MG63 (cell line): ENCODE results near the gene CHID1. TPM values are rescaled to one million over a fixed set of nuclear protein-coding genes. Genes with fewer than 3 reads are reported as not detected.

Experiments used
- DNase-seq: peaks from one replicate; pipeline ENCODE4 v3.0.0-alpha.2; 2020
- H3K27me3 ChIP-seq: fragments of 250-450 bp; sonication (Bioruptor Pico); 2 replicates; pipeline ENCODE4 v1.5.1; 2020; ENCODE audit warnings: mild to moderate bottlenecking, moderate library complexity
- H3K36me3 ChIP-seq: fragments of 250-450 bp; sonication (Bioruptor Pico); 2 replicates; pipeline ENCODE4 v1.5.1; 2020; ENCODE audit warnings: mild to moderate bottlenecking, moderate library complexity
- H3K4me3 ChIP-seq: fragments of 250-450 bp; sonication (Bioruptor Pico); 2 replicates; pipeline ENCODE4 v1.5.1; 2020; ENCODE audit warnings: mild to moderate bottlenecking, moderate library complexity
- H3K9me3 ChIP-seq: fragments of 250-450 bp; sonication (Bioruptor Pico); 2 replicates; pipeline ENCODE4 v1.5.1; 2020; ENCODE audit warnings: mild to moderate bottlenecking, moderate library complexity
- total RNA-seq: library from RNA; depleted of rRNA; stranded (reverse); fragments of >200 nt; shearing (Covaris generic); gene quantifications from 2 replicates; pipeline ENCODE4 v1.2.3, GENCODE V29; 2014; ENCODE audit warnings: low replicate concordance

The CHID1 gene
- total RNA-seq, 1 experiment from 2014 or later = 139 TPM

- Histone ChIP-seq H3K9me3 (no peaks in the 10 kb centered on the region), H3K27me3 (no peaks in the 10 kb centered on the region), H3K4me3 (no peak overlapping the region), H3K36me3 (peaks cover 13% of the 10 kb centered on the region)
- DNase-seq = no peak
Measured at GRCh38 chr11:937841-938261, 27.2 kb upstream of the CHID1 start.

GRCh38 chr11:936199-936598 lies 25.6 kb upstream of the CHID1 start:
- peaks cover 20% of the 10 kb centered on the region for H3K36me3 ChIP-seq
- no peak overlapping the region for H3K4me3 ChIP-seq
- no peaks in the 10 kb centered on the region for H3K9me3 ChIP-seq
- H3K27me3 ChIP-seq = no peaks in the 10 kb centered on the region
- DNase-seq = no peak

- no peak for DNase-seq
- no peak overlapping the region for H3K4me3 ChIP-seq
- H3K36me3 ChIP-seq = peaks cover 26% of the 10 kb centered on the region
- H3K27me3 ChIP-seq = no peaks in the 10 kb centered on the region
- no peaks in the 10 kb centered on the region for H3K9me3 ChIP-seq
Measured at GRCh38 chr11:934527-934926, 23.9 kb upstream of the CHID1 start.

DNA sequence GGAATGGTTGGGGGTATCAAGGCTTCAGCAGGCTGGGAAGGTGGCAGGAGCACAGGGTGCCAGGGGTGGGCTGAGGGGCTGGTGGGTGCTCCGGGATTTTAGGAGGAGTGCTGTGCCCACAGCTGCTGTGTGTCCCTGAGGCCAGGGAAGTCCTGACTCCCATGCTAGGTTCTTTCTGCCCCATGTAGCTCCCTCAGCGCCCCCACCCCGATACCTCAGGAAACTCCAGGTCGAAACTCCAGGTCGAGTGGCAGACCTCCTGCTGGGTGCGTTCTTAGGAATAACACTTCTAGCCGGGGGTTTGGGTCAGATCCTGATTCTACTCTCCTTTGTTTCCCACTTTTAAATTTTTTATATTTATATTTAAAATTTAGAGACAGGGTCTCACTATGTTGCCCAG lies 23.3 kb upstream of the CHID1 start:
- H3K9me3 ChIP-seq = no peaks in the 10 kb centered on the region
- H3K4me3 ChIP-seq = no peak overlapping the region
- DNase-seq = no peak
- peaks cover 27% of the 10 kb centered on the region for H3K36me3 ChIP-seq
- no peaks in the 10 kb centered on the region for H3K27me3 ChIP-seq

DNA sequence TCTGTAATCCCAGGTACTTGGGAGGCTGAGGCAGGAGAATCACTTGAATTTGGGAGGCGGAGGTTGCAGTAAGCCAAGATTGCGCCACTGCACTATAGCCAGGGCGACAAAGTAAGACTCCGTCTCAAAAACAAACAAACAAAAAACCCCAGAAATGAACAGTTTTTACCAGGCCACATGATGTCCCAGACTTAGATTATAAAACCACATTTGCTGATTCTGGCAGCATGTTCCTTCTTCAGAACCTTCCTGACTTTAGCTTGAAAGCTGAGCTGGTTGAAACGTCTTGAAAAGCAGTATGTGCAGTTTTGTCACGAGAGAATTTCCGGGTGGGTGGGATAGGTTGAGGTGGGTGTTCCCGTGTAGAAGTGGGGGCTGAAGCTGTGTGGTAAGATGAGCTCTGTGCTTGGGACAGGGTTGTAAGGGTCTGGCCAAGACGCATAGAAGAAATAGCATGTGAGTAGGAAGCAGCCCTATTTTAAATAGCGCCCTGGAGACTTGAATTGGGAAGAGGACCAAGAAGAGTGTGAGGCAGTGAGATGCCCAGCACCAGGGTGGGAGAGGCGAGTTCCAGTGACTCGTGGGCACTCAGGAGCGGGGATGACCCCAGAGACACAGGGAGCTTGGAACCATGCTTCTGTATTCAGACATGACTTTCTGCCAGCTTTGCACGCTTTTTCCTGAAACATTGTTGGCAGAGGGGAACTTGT lies 22.7 kb upstream of the CHID1 start:
- no peak for DNase-seq
- Histone ChIP-seq H3K4me3 (no peak overlapping the region), H3K27me3 (no peaks in the 10 kb centered on the region), H3K9me3 (no peaks in the 10 kb centered on the region), H3K36me3 (peaks cover 34% of the 10 kb centered on the region)

DNA sequence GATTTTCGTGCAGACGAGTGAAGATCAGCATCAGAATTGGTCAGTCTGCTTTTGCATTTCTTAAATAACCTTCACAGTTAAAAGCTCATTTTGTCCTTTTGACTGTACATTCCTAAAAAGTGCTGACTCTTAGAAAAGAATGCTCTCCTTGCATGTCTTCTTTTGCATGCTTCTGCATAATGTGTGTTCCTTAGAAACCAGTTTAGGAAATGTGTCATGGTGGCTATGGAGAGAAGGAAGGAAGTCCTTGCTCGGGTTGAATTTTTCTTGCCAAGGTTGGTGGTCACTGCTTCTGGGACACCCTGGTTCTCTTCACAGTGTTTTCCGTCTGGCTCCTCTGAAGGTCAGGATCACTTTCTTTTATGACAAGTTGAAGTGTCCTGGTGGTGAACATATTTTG lies 21.8 kb upstream of the CHID1 start:
- H3K36me3 ChIP-seq = peaks cover 41% of the 10 kb centered on the region
- no peak for DNase-seq
- no peak overlapping the region for H3K4me3 ChIP-seq
- H3K9me3 ChIP-seq = no peaks in the 10 kb centered on the region
- H3K27me3 ChIP-seq = no peaks in the 10 kb centered on the region

DNA sequence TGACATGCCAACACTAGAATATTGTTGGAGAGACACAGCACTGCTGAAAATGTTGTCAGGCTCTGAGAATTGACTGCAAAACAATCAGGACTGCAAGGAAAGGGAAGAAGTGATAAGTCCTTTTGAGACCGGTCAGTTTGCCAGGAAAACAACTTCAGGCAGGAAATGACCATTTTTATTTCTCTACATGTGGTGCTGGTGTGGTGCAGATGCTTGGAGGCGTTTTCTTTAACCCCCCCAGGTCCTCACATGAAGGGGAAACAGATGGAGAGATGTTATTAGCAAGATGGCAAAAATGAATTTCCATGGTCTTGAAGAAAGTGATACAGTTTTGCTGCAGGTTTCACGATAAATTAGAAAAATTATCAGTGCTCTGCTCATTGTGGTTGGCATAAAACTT lies 20.8 kb upstream of the CHID1 start:
- Histone ChIP-seq H3K27me3 (no peaks in the 10 kb centered on the region), H3K9me3 (no peaks in the 10 kb centered on the region), H3K4me3 (no peak overlapping the region), H3K36me3 (peaks cover 42% of the 10 kb centered on the region)
- no peak for DNase-seq

GRCh38 chr11:929405-929804 lies 18.8 kb upstream of the CHID1 start:
- DNase-seq = no peak
- Histone ChIP-seq H3K36me3 (peaks cover 42% of the 10 kb centered on the region), H3K27me3 (no peaks in the 10 kb centered on the region), H3K4me3 (no peak overlapping the region), H3K9me3 (no peaks in the 10 kb centered on the region)

DNA sequence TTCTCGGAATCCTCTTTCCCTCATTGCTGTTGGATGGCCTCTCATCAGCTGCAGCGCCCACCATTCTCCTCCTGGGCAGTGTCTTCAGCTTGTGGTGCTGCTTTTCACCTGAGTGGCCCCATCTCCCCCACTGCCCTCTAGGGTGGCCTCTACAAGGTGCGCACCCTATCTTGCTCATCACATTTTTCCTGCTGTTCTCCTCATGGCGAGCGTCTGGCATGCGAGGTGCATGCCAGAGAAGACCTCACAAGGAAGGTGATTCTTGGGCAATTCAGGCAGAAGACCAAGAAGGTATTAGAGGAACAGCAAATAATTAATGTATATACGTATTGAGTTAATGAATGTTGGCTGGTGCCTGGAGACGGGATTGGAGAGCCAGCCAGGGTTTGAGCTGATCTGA lies 18.2 kb upstream of the CHID1 start:
- no peak for DNase-seq
- Histone ChIP-seq H3K27me3 (no peaks in the 10 kb centered on the region), H3K36me3 (peaks cover 42% of the 10 kb centered on the region), H3K9me3 (no peaks in the 10 kb centered on the region), H3K4me3 (no peak overlapping the region)

- no peak overlapping the region for H3K4me3 ChIP-seq
Measured at GRCh38 chr11:927871-928270, 17.3 kb upstream of the CHID1 start.

GRCh38 chr11:926341-926916 lies 15.8 kb upstream of the CHID1 start:
- Histone ChIP-seq H3K9me3 (no peaks in the 10 kb centered on the region), H3K36me3 (peaks cover 29% of the 10 kb centered on the region), H3K4me3 (peak overlapping the region; percentile 76), H3K27me3 (no peaks in the 10 kb centered on the region)
- peak; percentile 53 for DNase-seq

More at GRCh38 chr11:927871-928270, 17.3 kb upstream of the CHID1 start:
- no peaks in the 10 kb centered on the region for H3K27me3 ChIP-seq
- H3K36me3 ChIP-seq = peaks cover 38% of the 10 kb centered on the region
- DNase-seq = no peak
- H3K9me3 ChIP-seq = no peaks in the 10 kb centered on the region

GRCh38 chr11:925496-926301 lies 15.1 kb upstream of the CHID1 start, which contains the start of gene AP2A2:
AP2A2 (plus strand) TSS chr11:925870; CDS start chr11:926022, 152 bp downstream.
- DNase-seq = peak; percentile 90
- peak within 1 kb of the TSS; percentile 76 for H3K4me3 ChIP-seq
- no peaks in the 10 kb centered on the region for H3K9me3 ChIP-seq

GRCh38 chr11:925158-925495 lies 14.5 kb upstream of the CHID1 start:
- peak overlapping the region; percentile 76 for H3K4me3 ChIP-seq
- no peaks in the 10 kb centered on the region for H3K9me3 ChIP-seq
- peaks cover 22% of the 10 kb centered on the region for H3K36me3 ChIP-seq
- no peak for DNase-seq
- no peaks in the 10 kb centered on the region for H3K27me3 ChIP-seq

More at GRCh38 chr11:925496-926301, 15.1 kb upstream of the CHID1 start, which contains the start of gene AP2A2:
- H3K27me3 ChIP-seq = no peaks in the 10 kb centered on the region
- peaks cover 22% of the 10 kb centered on the region for H3K36me3 ChIP-seq

- Histone ChIP-seq H3K27me3 (no peaks in the 10 kb centered on the region), H3K4me3 (no peak overlapping the region), H3K36me3 (peaks cover 21% of the 10 kb centered on the region), H3K9me3 (no peaks in the 10 kb centered on the region)
- DNase-seq = no peak
Measured at GRCh38 chr11:924406-925157, 14.0 kb upstream of the CHID1 start.

DNA sequence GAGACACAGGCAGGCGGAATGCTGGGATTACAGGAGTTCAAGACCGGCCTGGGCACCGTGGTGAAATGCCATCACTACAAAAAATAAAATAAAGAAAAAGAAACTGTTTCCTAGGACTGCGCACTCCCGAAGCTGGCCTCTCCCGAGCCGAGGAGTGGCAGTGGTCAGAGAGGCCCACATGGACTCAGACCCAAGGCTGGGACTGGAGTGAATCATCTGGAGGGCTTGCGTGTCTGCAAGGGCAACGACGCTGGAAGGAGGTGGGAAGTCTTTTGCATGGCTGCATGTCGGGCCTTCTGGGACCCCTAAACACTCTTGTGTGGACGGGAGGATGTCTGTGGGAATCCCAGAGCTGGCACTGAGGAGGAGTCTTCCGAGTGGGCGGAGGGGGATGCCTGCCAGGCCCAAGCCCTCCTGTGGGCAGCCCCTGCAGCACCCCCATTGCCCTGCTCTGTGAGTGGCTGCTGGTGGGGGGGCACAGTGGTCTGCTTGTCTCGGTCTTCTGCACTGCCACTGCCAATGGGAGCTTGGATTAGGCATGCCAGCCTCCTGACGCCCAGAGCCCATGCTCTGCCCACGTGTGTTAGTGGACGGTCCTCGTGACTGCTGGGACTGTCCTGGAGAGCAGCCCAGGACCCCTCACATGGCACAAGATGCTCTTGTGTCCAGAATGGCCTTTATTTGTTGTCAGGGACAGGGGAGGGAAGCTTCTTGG lies 13.2 kb upstream of the CHID1 start:
- Histone ChIP-seq H3K9me3 (no peaks in the 10 kb centered on the region), H3K36me3 (peaks cover 18% of the 10 kb centered on the region), H3K27me3 (no peaks in the 10 kb centered on the region), H3K4me3 (no peak overlapping the region)
- no peak for DNase-seq

DNA sequence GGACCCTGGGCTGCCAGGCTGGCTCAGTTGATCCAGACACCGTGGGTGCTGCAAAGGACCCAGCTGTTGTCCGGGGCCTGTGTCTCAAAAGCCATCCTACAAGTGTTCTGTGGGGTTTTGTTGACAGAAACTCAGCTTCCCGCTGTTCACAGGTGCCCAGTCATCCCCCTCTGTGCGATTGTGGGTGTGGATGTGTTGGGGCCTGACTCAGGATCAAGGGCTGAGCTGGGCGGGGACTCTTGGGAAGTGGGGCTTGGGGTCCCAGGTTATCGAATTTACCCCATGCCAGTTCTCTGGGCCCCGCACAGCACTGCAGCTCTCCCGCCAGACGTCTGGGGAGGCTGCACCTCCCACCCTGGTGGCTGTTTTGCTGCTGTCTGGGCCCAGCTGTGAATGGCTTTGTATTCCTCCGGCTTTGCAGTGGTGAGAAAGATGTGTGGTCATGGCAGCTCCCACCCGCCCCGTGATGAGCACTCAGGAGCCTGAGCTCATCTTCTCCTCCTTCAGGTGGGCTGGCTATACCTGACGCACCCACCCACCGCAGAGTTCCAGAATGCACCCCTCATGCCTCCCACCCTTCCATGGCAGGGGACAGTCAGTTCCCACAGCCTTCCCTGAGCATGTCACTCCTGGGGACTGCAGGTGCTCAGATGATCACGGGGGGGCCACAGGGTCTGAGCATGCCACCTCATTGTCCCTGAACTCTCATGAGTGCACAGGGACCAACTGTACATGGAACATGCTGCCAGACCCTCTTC lies 11.5 kb upstream of the CHID1 start:
- peaks cover 2% of the 10 kb centered on the region for H3K36me3 ChIP-seq
- DNase-seq = no peak
- no peaks in the 10 kb centered on the region for H3K27me3 ChIP-seq
- no peak overlapping the region for H3K4me3 ChIP-seq
- H3K9me3 ChIP-seq = no peaks in the 10 kb centered on the region
